Osteoblast (primary cell): ENCODE results near the gene KLHL11. TPM values are rescaled to one million over a fixed set of nuclear protein-coding genes. Genes with fewer than 3 reads are reported as not detected.

Experiments
- DNase-seq: peaks from one replicate; pipeline ENCODE4 v3.0.0; 2011; ENCODE audit warnings: low spot score, mixed read lengths; ENCODE audit not compliant: insufficient read length; ENCODE audit errors: missing footprints
- H2AFZ ChIP-seq: 2 replicates; pipeline ENCODE4 v1.6.0; 2011; ENCODE audit warnings: mild to moderate bottlenecking, low read length
- H3K27ac ChIP-seq: 2 replicates; pipeline ENCODE4 v1.5.1; 2011; ENCODE audit warnings: mild to moderate bottlenecking, low read depth, low read length, moderate library complexity
- H3K27me3 ChIP-seq: 2 replicates; pipeline ENCODE4 v1.6.0; 2012; ENCODE audit warnings: mild to moderate bottlenecking, control low read depth, inconsistent platforms, low read length, moderate library complexity; ENCODE audit not compliant: insufficient read depth
- H3K36me3 ChIP-seq: 2 replicates; pipeline ENCODE4 v1.5.1; 2011; ENCODE audit warnings: mild to moderate bottlenecking, low read length, control low read depth, moderate library complexity; ENCODE audit not compliant: insufficient read depth
- H3K4me1 ChIP-seq: 2 replicates; pipeline ENCODE4 v1.5.1; 2011; ENCODE audit warnings: mild to moderate bottlenecking, low read length, control low read depth, moderate library complexity; ENCODE audit not compliant: insufficient read depth
- H3K4me2 ChIP-seq: 2 replicates; pipeline ENCODE4 v1.6.0; 2011; ENCODE audit warnings: mild to moderate bottlenecking, low read length; ENCODE audit not compliant: insufficient read depth
- H3K4me3 ChIP-seq: fragments of 200-600 bp; sonication (generic); 3 replicates; pipeline ENCODE4 v1.5.1; 2012; ENCODE audit warnings: mild to moderate bottlenecking, low read length, inconsistent platforms; ENCODE audit not compliant: insufficient read depth
- H3K79me2 ChIP-seq: 2 replicates; pipeline ENCODE4 v1.6.0; 2012; ENCODE audit warnings: mild to moderate bottlenecking, low read length, control low read depth, inconsistent platforms; ENCODE audit not compliant: insufficient read depth
- H3K9me3 ChIP-seq: 2 replicates; pipeline ENCODE4 v1.5.1; 2011; ENCODE audit warnings: low read depth, low read length, control low read depth
- H4K20me1 ChIP-seq: 2 replicates; pipeline ENCODE4 v1.6.0; 2012; ENCODE audit warnings: mild to moderate bottlenecking, low read length, control low read depth; ENCODE audit not compliant: insufficient read depth
- total RNA-seq: library from RNA; depleted of rRNA; stranded (reverse); fragments of >200 nt; gene quantifications from 2 replicates; pipeline ENCODE4 v1.2.3, GENCODE V29; 2012
- TF ChIP-seq, protein P1 (sequence below): IDR thresholded peaks from 2 replicates; pipeline ENCODE4 v1.5.1; 2011; ENCODE audit warnings: mild to moderate bottlenecking, low read depth, low read length, moderate library complexity; ENCODE audit errors: extremely low read depth

KLHL11 gene
- total RNA-seq: 28.6 and 34.7 TPM in 2 replicates

DNA sequence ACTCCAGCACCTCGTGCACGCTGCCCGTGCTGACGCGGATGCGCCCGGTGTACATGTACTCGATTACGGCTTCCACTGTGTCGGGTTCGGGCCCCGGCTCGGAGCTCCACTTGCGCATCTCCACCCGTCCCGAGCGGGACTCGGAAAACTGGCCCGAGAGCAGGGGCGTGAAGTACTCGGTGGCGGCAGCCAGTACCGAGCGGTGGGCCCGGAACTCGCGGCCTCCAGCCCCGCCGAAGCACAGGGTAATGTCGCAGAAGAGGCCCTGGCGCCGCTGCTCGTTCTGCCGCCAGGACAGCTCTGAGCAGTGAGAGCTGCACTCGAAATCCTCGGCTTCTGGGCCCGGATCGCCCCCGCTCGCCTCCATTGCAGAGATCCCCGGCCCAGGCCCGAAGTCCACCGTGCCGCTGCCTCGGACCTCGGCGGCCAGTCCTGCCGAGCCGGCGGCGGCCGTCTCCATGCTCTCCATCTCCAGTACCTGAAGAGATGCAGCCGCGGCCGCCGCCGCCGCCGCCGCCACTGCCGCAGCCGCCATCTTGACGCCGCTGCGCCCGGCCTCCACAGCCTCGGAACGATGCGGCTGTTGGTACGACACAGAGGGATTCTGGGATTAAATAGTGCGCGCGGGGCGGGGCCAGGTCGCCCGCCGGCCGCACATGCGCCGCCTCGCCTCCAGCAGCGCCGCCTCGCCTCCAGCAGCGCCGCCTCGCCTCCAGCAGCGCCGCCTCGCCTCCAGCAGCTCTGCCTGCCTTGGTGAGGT lies at the start of gene KLHL11:
Gene KLHL11 (minus strand): TSS at position 588 of the 760 bp plus-strand sequence. CDS start 53 bp downstream, at position 535.
- Histone ChIP-seq H3K4me2 (peak within 1 kb of the TSS; percentile 100), H3K4me3 (peak within 1 kb of the TSS; percentile 98), H3K36me3 (peaks cover 33% of the 10 kb centered on the region), H4K20me1 (peaks cover 42% of the 10 kb centered on the region), H3K4me1 (peaks cover 12% of the 10 kb centered on the region), H2AFZ (peak within 1 kb of the TSS; percentile 93), H3K9me3 (no peaks in the 10 kb centered on the region), H3K27me3 (no peaks in the 10 kb centered on the region), H3K27ac (peak within 1 kb of the TSS; percentile 73), H3K79me2 (peaks cover 47% of the 10 kb centered on the region)
- DNase-seq: peak; percentile 98
- TF ChIP-seq, protein P1, sequence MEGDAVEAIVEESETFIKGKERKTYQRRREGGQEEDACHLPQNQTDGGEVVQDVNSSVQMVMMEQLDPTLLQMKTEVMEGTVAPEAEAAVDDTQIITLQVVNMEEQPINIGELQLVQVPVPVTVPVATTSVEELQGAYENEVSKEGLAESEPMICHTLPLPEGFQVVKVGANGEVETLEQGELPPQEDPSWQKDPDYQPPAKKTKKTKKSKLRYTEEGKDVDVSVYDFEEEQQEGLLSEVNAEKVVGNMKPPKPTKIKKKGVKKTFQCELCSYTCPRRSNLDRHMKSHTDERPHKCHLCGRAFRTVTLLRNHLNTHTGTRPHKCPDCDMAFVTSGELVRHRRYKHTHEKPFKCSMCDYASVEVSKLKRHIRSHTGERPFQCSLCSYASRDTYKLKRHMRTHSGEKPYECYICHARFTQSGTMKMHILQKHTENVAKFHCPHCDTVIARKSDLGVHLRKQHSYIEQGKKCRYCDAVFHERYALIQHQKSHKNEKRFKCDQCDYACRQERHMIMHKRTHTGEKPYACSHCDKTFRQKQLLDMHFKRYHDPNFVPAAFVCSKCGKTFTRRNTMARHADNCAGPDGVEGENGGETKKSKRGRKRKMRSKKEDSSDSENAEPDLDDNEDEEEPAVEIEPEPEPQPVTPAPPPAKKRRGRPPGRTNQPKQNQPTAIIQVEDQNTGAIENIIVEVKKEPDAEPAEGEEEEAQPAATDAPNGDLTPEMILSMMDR: no peak

GRCh38 chr17:41915020-41915419 lies 49.8 kb upstream of the KLHL11 start:
- Histone ChIP-seq H3K4me3 (no peak overlapping the region), H3K4me1 (peaks cover 68% of the 10 kb centered on the region), H3K27ac (peak overlapping the region; percentile 69), H3K27me3 (no peaks in the 10 kb centered on the region), H3K79me2 (peaks cover 71% of the 10 kb centered on the region), H2AFZ (no peak overlapping the region), H4K20me1 (peaks cover 58% of the 10 kb centered on the region), H3K36me3 (peaks cover 42% of the 10 kb centered on the region), H3K4me2 (peak overlapping the region; percentile 53), H3K9me3 (no peaks in the 10 kb centered on the region)
- no peak for DNase-seq
- TF ChIP-seq, protein P1: no peak

GRCh38 chr17:41914358-41914766 lies 49.1 kb upstream of the KLHL11 start:
- peaks cover 66% of the 10 kb centered on the region for H3K4me1 ChIP-seq
- peak overlapping the region; percentile 53 for H3K4me2 ChIP-seq
- H4K20me1 ChIP-seq: peaks cover 58% of the 10 kb centered on the region

DNA sequence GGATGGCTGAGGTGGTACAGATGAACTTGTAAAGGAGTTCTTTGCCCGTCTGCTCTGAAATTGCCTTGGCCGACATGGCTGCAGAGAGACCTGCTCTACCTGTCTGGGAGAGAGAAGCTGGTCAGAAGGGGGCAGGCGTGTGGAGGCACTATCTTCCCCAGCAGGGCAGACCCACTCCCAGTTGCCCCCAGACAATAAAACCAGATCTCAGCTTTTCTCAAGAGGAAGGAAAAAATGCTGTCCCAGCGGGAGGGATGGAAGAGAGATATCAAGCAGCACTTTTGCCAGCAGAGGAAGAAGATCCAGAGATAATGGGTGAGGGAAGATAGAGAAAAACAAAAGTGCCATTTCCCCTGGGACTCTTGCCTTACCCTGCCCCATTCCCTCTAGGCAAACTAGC lies 48.6 kb upstream of the KLHL11 start:
- TF ChIP-seq, protein P1: no peak
- DNase-seq: peak; percentile 35
- H3K79me2 ChIP-seq: peaks cover 83% of the 10 kb centered on the region
- peaks cover 65% of the 10 kb centered on the region for H3K4me1 ChIP-seq
- peaks cover 54% of the 10 kb centered on the region for H3K36me3 ChIP-seq
- H3K4me2 ChIP-seq: peak overlapping the region; percentile 53
- no peak overlapping the region for H2AFZ ChIP-seq
- H3K4me3 ChIP-seq: no peak overlapping the region
- no peaks in the 10 kb centered on the region for H3K27me3 ChIP-seq
- H3K9me3 ChIP-seq: no peaks in the 10 kb centered on the region
- peaks cover 58% of the 10 kb centered on the region for H4K20me1 ChIP-seq
- peak overlapping the region; percentile 69 for H3K27ac ChIP-seq

More at GRCh38 chr17:41914358-41914766, 49.1 kb upstream of the KLHL11 start:
- Histone ChIP-seq H3K36me3 (peaks cover 49% of the 10 kb centered on the region), H3K4me3 (peak overlapping the region; percentile 25), H3K27me3 (no peaks in the 10 kb centered on the region), H3K9me3 (no peaks in the 10 kb centered on the region), H3K79me2 (peaks cover 77% of the 10 kb centered on the region), H2AFZ (no peak overlapping the region), H3K27ac (peak overlapping the region; percentile 69)
- DNase-seq: peak; percentile 77
- TF ChIP-seq, protein P1: no peak
